Panc1 (cell line): ENCODE data around the gene GRID1.

ENCODE experiments used
- CTCF ChIP-seq: fragments of 450-650 bp; IDR thresholded peaks from 2 replicates; pipeline ENCODE4 v1.5.1; 2017; ENCODE audit warnings: mild to moderate bottlenecking
- POLR2AphosphoS5 ChIP-seq: IDR thresholded peaks from 2 replicates; pipeline ENCODE4 v1.6.1; 2012; ENCODE audit warnings: mild to moderate bottlenecking, low read depth, low read length, moderate library complexity
- REST ChIP-seq, 2 experiments: IDR thresholded peaks; 2 replicates each; pipeline ENCODE4 v1.6.1; 2011 to 2012; ENCODE audit warnings: low read depth in 2 of 2, control low read depth in 1 of 2, low read length in 1 of 2, mild to moderate bottlenecking in 1 of 2, moderate library complexity in 1 of 2; ENCODE audit not compliant: insufficient read depth in 1 of 2
- SIN3A ChIP-seq: IDR thresholded peaks from 2 replicates; pipeline ENCODE4 v1.6.1; 2012; ENCODE audit warnings: low read depth, mild to moderate bottlenecking, low read length, moderate library complexity, borderline replicate concordance; ENCODE audit not compliant: insufficient read depth
- TCF7L2 ChIP-seq: IDR thresholded peaks from 2 replicates; pipeline ENCODE4 v1.6.1; 2011; ENCODE audit warnings: mild to moderate bottlenecking, low read depth, low read length, inconsistent platforms

DNA sequence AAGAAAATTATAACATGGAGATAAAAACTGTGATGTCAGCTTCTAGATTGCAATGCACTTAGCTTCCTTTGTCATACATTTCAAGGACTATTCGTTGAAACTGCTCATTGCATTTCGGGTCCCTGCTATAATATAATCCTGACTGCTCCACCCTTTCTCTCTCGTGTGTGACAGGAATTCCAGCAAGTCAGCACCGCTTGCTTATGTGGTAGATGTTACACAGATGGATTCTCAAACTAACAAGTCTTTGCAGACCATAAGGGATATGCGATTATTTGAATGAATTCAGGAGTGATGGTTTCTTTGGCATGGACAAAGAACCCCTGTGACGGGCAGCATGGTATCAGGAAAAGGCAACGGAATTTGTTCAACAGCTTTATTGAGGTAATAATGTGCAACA, 184.0 kb downstream of the GRID1 start:
- no peak for TF ChIP-seq CTCF
- TF ChIP-seq POLR2AphosphoS5, result no peak
- no peak for TF ChIP-seq REST (IDR thresholded peaks at IDR 0.05; ENCODE audit: insufficient read depth in 1 of 2, low read depth in 2 of 2, low read length in 1 of 2)
- TF ChIP-seq TCF7L2, result no peak
- no peak for TF ChIP-seq SIN3A
